ENCODE data around the gene FGR. TPM values are rescaled to one million over a fixed set of nuclear protein-coding genes. Genes with fewer than 3 reads are reported as not detected.
A peak's percentile ranks its signal among the peaks of the same experiment; 100 is the strongest.

FGR gene
- total RNA-seq, 5 donors from 2014 or later (not counting 1 experiment from before 2014, with no cell fraction given), result 3.2 to 37.3 (median 5.7) TPM

GRCh38 chr1:27662707-27663393, 27.9 kb upstream of the FGR start:
- H3K36me3 ChIP-seq (ENCODE audit: control insufficient read depth in 2 of 2, extremely low read depth in 1 of 2, insufficient read depth in 1 of 2, low read length in 1 of 2), result peaks cover 2 to 15% of the 10 kb centered on the region in 2 donors
- peak overlapping the region; percentile 39 to 42 for H3K4me3 ChIP-seq (ENCODE audit: control insufficient read depth in 1 of 2, extremely low read depth in 1 of 2, low read length in 1 of 2)
- Mint-ChIP-seq H3K4me3 (peak overlapping the region; percentile 75 to 84 (median 79)), H3K36me3 (peaks cover 18% of the 10 kb centered on the region), H3K9me3 (no peaks in the 10 kb centered on the region), H3K4me1 (peaks cover 48 to 53% (median 50%) of the 10 kb centered on the region in 3 donors), H3K27ac (peak overlapping the region; percentile 98 to 99), H3K27me3 (no peaks in the 10 kb centered on the region)
- POLR2A ChIA-PET, result interaction anchor here in 1 of 2 donors (0.6 to 1.1 kb wide), 2 partner anchors 58 to 63 kb away, joined by 3 to 6 read pairs; partner anchors contain the start of gene FAM76A
- CTCF ChIA-PET, result interaction anchor here (0.5 to 2.5 kb wide), 41 partner anchors 9 to 1101 kb away, joined by 3 to 50 read pairs (median 4); partner anchors contain the start of genes AHDC1 (in 1 of the 2), FAM76A (in 1 of the 2), IFI6 (in 1 of the 2) and STX12 (in 1 of the 2)
- peak overlapping the region; percentile 90 for H3K27ac ChIP-seq (ENCODE audit: low read length)
- peak; percentile 65 to 95 (median 85) for DNase-seq
- no peaks in the 10 kb centered on the region for H3K27me3 ChIP-seq (replicated peaks in 1 of 2; ENCODE audit: control insufficient read depth in 2 of 2, extremely low read depth in 1 of 2, insufficient read depth in 2 of 2, low read length in 1 of 2)
- peaks cover 22 to 54% of the 10 kb centered on the region in 2 experiments for H3K4me1 ChIP-seq (ENCODE audit: control insufficient read depth in 1 of 2, extremely low read depth in 1 of 2, insufficient read depth in 2 of 2, low read length in 2 of 2)
- no peaks in the 10 kb centered on the region for H3K9me3 ChIP-seq
- ATAC-seq (replicated peaks in 1 of 4), result peak; percentile 66 to 85 (median 82)
- WGBS (ENCODE audit: insufficient coverage), result 2% methylated on average over 11 of the region's 12 CpGs

GRCh38 chr1:27662261-27662660, 27.3 kb upstream of the FGR start:
- Histone ChIP-seq H3K36me3 (ENCODE audit: control insufficient read depth in 2 of 2, extremely low read depth in 1 of 2, insufficient read depth in 1 of 2, low read length in 1 of 2) (peaks cover 2 to 12% of the 10 kb centered on the region in 2 donors), H3K4me3 (ENCODE audit: control insufficient read depth in 1 of 2, extremely low read depth in 1 of 2, low read length in 1 of 2) (peak overlapping the region in 1 of 2 donors; percentile 42), H3K4me1 (ENCODE audit: control insufficient read depth in 1 of 2, extremely low read depth in 1 of 2, insufficient read depth in 2 of 2, low read length in 2 of 2) (peaks cover 22 to 54% of the 10 kb centered on the region in 2 experiments), H3K9me3 (no peaks in the 10 kb centered on the region), H3K27ac (ENCODE audit: low read length) (peak overlapping the region; percentile 90), H3K27me3 (replicated peaks in 1 of 2; ENCODE audit: control insufficient read depth in 2 of 2, extremely low read depth in 1 of 2, insufficient read depth in 2 of 2, low read length in 1 of 2) (no peaks in the 10 kb centered on the region)
- WGBS (ENCODE audit: insufficient coverage), result 74% methylated on average over 3 of the region's 5 CpGs
- ATAC-seq (replicated peaks in 1 of 4) (no peak), DNase-seq (no peak)
- peaks cover 45 to 51% (median 50%) of the 10 kb centered on the region in 3 donors for H3K4me1 Mint-ChIP-seq
- no peaks in the 10 kb centered on the region for H3K27me3 Mint-ChIP-seq
- peaks cover 15% of the 10 kb centered on the region for H3K36me3 Mint-ChIP-seq
- H3K9me3 Mint-ChIP-seq, result no peaks in the 10 kb centered on the region
- peak overlapping the region; percentile 75 to 84 (median 79) for H3K4me3 Mint-ChIP-seq
- ChIA-PET POLR2A (interaction anchor here (0.5 to 0.6 kb wide), 2 partner anchors 60 to 378 kb away, joined by 3 to 4 read pairs; no protein-coding TSS in a partner anchor), CTCF (interaction anchor here (0.6 to 2.5 kb wide), 27 partner anchors 10 to 406 kb away, joined by 3 to 50 read pairs (median 7); partner anchors contain the start of genes FAM76A (in 1 of the 2), IFI6 (in 1 of the 2) and WASF2 (in 1 of the 2))
- peak overlapping the region; percentile 98 to 99 for H3K27ac Mint-ChIP-seq

- no peak for ATAC-seq (replicated peaks in 1 of 4)
- POLR2A ChIA-PET, result interaction anchor here in 1 of 2 donors (0.5 to 1.0 kb wide), 2 partner anchors 11 to 59 kb away, joined by 3 read pairs; partner anchors contain the start of gene IFI6
- peaks cover 22 to 54% of the 10 kb centered on the region in 2 experiments for H3K4me1 ChIP-seq (ENCODE audit: control insufficient read depth in 1 of 2, extremely low read depth in 1 of 2, insufficient read depth in 2 of 2, low read length in 2 of 2)
- no peak overlapping the region for H3K4me3 ChIP-seq (ENCODE audit: control insufficient read depth in 1 of 2, extremely low read depth in 1 of 2, low read length in 1 of 2)
- WGBS (ENCODE audit: insufficient coverage), result 97% methylated on average over 5 of the region's 8 CpGs
- peaks cover 10% of the 10 kb centered on the region for H3K36me3 Mint-ChIP-seq
- H3K9me3 ChIP-seq, result no peaks in the 10 kb centered on the region
- peak overlapping the region; percentile 97 to 99 for H3K27ac Mint-ChIP-seq
- no peak for DNase-seq
- no peaks in the 10 kb centered on the region for H3K9me3 Mint-ChIP-seq
- H3K4me1 Mint-ChIP-seq, result peaks cover 45 to 51% (median 50%) of the 10 kb centered on the region in 3 donors
- H3K27me3 Mint-ChIP-seq, result no peaks in the 10 kb centered on the region
- H3K27me3 ChIP-seq (replicated peaks in 1 of 2; ENCODE audit: control insufficient read depth in 2 of 2, extremely low read depth in 1 of 2, insufficient read depth in 2 of 2, low read length in 1 of 2), result no peaks in the 10 kb centered on the region
- peak overlapping the region in 2 of 3 donors; percentile 37 to 84 for H3K4me3 Mint-ChIP-seq
- peak overlapping the region; percentile 85 for H3K27ac ChIP-seq (ENCODE audit: low read length)
- H3K36me3 ChIP-seq (ENCODE audit: control insufficient read depth in 2 of 2, extremely low read depth in 1 of 2, insufficient read depth in 1 of 2, low read length in 1 of 2), result peaks cover 2 to 10% of the 10 kb centered on the region in 2 donors
- CTCF ChIA-PET, result interaction anchor here (0.6 to 2.5 kb wide), 12 partner anchors 8 to 245 kb away, joined by 3 to 50 read pairs (median 6); partner anchors contain the start of gene FAM76A (in 1 of the 2)
Measured at GRCh38 chr1:27661412-27662075, 26.6 kb upstream of the FGR start.

- H3K27ac Mint-ChIP-seq, result peak overlapping the region; percentile 97 to 99
- H3K27me3 Mint-ChIP-seq, result no peaks in the 10 kb centered on the region
- ChIA-PET CTCF (interaction anchor here (0.6 to 1.2 kb wide), 3 partner anchors 9 to 53 kb away, joined by 3 to 7 read pairs (median 4); no protein-coding TSS in a partner anchor), POLR2A (interaction anchor here (0.9 to 1.0 kb wide), 2 partner anchors 12 to 323 kb away, joined by 3 to 6 read pairs; partner anchors contain the start of gene IFI6 (in 1 of the 2))
- H3K4me3 Mint-ChIP-seq, result peak overlapping the region; percentile 84 to 90 (median 85)
- DNase-seq, result peak in 2 of 35 experiments; percentile 10 to 53
- H3K4me1 Mint-ChIP-seq, result peaks cover 45 to 51% (median 50%) of the 10 kb centered on the region in 3 donors
- Histone ChIP-seq H3K9me3 (no peaks in the 10 kb centered on the region), H3K27ac (ENCODE audit: low read length) (peak overlapping the region; percentile 85), H3K4me1 (ENCODE audit: control insufficient read depth in 1 of 2, extremely low read depth in 1 of 2, insufficient read depth in 2 of 2, low read length in 2 of 2) (peaks cover 22 to 54% of the 10 kb centered on the region in 2 experiments), H3K27me3 (replicated peaks in 1 of 2; ENCODE audit: control insufficient read depth in 2 of 2, extremely low read depth in 1 of 2, insufficient read depth in 2 of 2, low read length in 1 of 2) (no peaks in the 10 kb centered on the region), H3K36me3 (ENCODE audit: control insufficient read depth in 2 of 2, extremely low read depth in 1 of 2, insufficient read depth in 1 of 2, low read length in 1 of 2) (no peaks in the 10 kb centered on the region), H3K4me3 (ENCODE audit: control insufficient read depth in 1 of 2, extremely low read depth in 1 of 2, low read length in 1 of 2) (peak overlapping the region; percentile 41 to 42)
- H3K36me3 Mint-ChIP-seq, result no peaks in the 10 kb centered on the region
- H3K9me3 Mint-ChIP-seq, result no peaks in the 10 kb centered on the region
- WGBS (ENCODE audit: insufficient coverage), result 78% methylated on average over 6 of the region's 10 CpGs
- ATAC-seq (replicated peaks in 1 of 4), result no peak
Measured at GRCh38 chr1:27660300-27660835, 25.4 kb upstream of the FGR start.

GRCh38 chr1:27659497-27660299, 24.7 kb upstream of the FGR start:
- Mint-ChIP-seq H3K27me3 (no peaks in the 10 kb centered on the region), H3K27ac (peak overlapping the region; percentile 97 to 99), H3K4me3 (peak overlapping the region; percentile 84 to 90 (median 85)), H3K36me3 (no peaks in the 10 kb centered on the region), H3K9me3 (no peaks in the 10 kb centered on the region), H3K4me1 (peaks cover 45 to 54% (median 50%) of the 10 kb centered on the region in 3 donors)
- ATAC-seq (replicated peaks in 1 of 4) (peak; percentile 67 to 75 (median 67)), DNase-seq (peak; percentile 67 to 92 (median 79))
- no peaks in the 10 kb centered on the region for H3K27me3 ChIP-seq (replicated peaks in 1 of 2; ENCODE audit: control insufficient read depth in 2 of 2, extremely low read depth in 1 of 2, insufficient read depth in 2 of 2, low read length in 1 of 2)
- ChIA-PET CTCF (interaction anchor here (1.2 kb wide), 2 partner anchors 10 to 52 kb away, joined by 4 to 7 read pairs; no protein-coding TSS in a partner anchor), POLR2A (interaction anchor here in 1 of 2 donors (0.9 kb wide), 1 partner anchor 322 kb away, joined by 6 read pairs; no protein-coding TSS in a partner anchor)
- H3K27ac ChIP-seq (ENCODE audit: low read length), result peak overlapping the region; percentile 85
- WGBS (ENCODE audit: insufficient coverage), result 5% methylated on average over 66 of the region's 78 CpGs
- no peaks in the 10 kb centered on the region for H3K36me3 ChIP-seq (ENCODE audit: control insufficient read depth in 2 of 2, extremely low read depth in 1 of 2, insufficient read depth in 1 of 2, low read length in 1 of 2)
- peaks cover 22 to 54% of the 10 kb centered on the region in 2 experiments for H3K4me1 ChIP-seq (ENCODE audit: control insufficient read depth in 1 of 2, extremely low read depth in 1 of 2, insufficient read depth in 2 of 2, low read length in 2 of 2)
- peak overlapping the region; percentile 42 to 50 for H3K4me3 ChIP-seq (ENCODE audit: control insufficient read depth in 1 of 2, extremely low read depth in 1 of 2, low read length in 1 of 2)
- no peaks in the 10 kb centered on the region for H3K9me3 ChIP-seq

All from T-cell (primary cell).